ENCODE results near the gene ADGRG3.

- TF ChIP-seq CTCF (IDR thresholded peaks at IDR 0.05) = no peak
- no peak for TF ChIP-seq EZH2 (IDR thresholded peaks at IDR 0.05; ENCODE audit: borderline replicate concordance, insufficient read depth, low read depth, low read length, poor library complexity, severe bottlenecking)
Measured at GRCh38 chr16:57729182-57729484, 61.0 kb downstream of the ADGRG3 start.
